ENCODE results near the gene TAF11.
"Not testable (repeated sequence)": the region's sequence is repeated elsewhere in the genome, so short reads cannot be mapped to it uniquely, and the experiment has no call there.

The TAF11 gene
- total RNA-seq, result 73.0 to 84.4 reads per million in 2 donors

- DNase-seq, result peak; percentile 68 to 95 (median 84)
Observed at GRCh38 chr6:34887753-34888513, at the start of gene TAF11. TSS of gene TAF11 (minus strand) at chr6:34888042. CDS start at chr6:34887957, 85 bp downstream.

- no peak for DNase-seq
Observed at GRCh38 chr6:34934516-34934915, 46.7 kb upstream of the TAF11 start.

GRCh38 chr6:34932202-34932601 is 44.4 kb upstream of the TAF11 start:
- not testable (repeated sequence) for DNase-seq

- no peak for DNase-seq
Observed at GRCh38 chr6:34930221-34930620, 42.4 kb upstream of the TAF11 start.

- DNase-seq, result no peak
Observed at GRCh38 chr6:34929241-34929978, 41.6 kb upstream of the TAF11 start.

GRCh38 chr6:34928695-34929094 is 40.9 kb upstream of the TAF11 start:
- DNase-seq, result no peak

GRCh38 chr6:34928220-34928619 is 40.4 kb upstream of the TAF11 start:
- no peak for DNase-seq

- DNase-seq, result no peak
Observed at GRCh38 chr6:34926655-34927054, 38.8 kb upstream of the TAF11 start.

GRCh38 chr6:34924831-34925625 is 37.2 kb upstream of the TAF11 start:
- DNase-seq, result no peak

- DNase-seq, result no peak
Observed at GRCh38 chr6:34922177-34922663, 34.4 kb upstream of the TAF11 start.

GRCh38 chr6:34920097-34920496 is 32.3 kb upstream of the TAF11 start:
- no peak for DNase-seq

GRCh38 chr6:34919651-34920050 is 31.8 kb upstream of the TAF11 start:
- DNase-seq, result no peak

GRCh38 chr6:34917626-34918285 is 29.9 kb upstream of the TAF11 start:
- DNase-seq, result no peak

GRCh38 chr6:34916348-34916967 is 28.6 kb upstream of the TAF11 start:
- DNase-seq, result no peak

- DNase-seq, result no peak
Observed at GRCh38 chr6:34914358-34914757, 26.5 kb upstream of the TAF11 start.

GRCh38 chr6:34912715-34913464 is 25.0 kb upstream of the TAF11 start:
- DNase-seq, result peak in 3 of 5 experiments; percentile 2 to 80 (median 48)

GRCh38 chr6:34911822-34912221 is 24.0 kb upstream of the TAF11 start:
- no peak for DNase-seq

GRCh38 chr6:34909320-34909883 is 21.6 kb upstream of the TAF11 start:
- DNase-seq, result no peak

GRCh38 chr6:34908194-34908593 is 20.4 kb upstream of the TAF11 start:
- no peak for DNase-seq

GRCh38 chr6:34906826-34907225 is 19.0 kb upstream of the TAF11 start:
- DNase-seq, result no peak

Measured in T-helper 2 cell (primary cell).